ENCODE measurements around the gene NDFIP1. TPM values are rescaled to one million over a fixed set of nuclear protein-coding genes. Genes with fewer than 3 reads are reported as not detected.
"Not testable (repeated sequence)": the region's sequence is repeated elsewhere in the genome, so short reads cannot be mapped to it uniquely, and the experiment has no call there.

Gene NDFIP1
- total and polyA plus RNA-seq, 2 of the 8 experiments (the other 6 are each of a cell fraction or from before 2014, with no cell fraction given) = 8.8 to 27.1 TPM

DNA sequence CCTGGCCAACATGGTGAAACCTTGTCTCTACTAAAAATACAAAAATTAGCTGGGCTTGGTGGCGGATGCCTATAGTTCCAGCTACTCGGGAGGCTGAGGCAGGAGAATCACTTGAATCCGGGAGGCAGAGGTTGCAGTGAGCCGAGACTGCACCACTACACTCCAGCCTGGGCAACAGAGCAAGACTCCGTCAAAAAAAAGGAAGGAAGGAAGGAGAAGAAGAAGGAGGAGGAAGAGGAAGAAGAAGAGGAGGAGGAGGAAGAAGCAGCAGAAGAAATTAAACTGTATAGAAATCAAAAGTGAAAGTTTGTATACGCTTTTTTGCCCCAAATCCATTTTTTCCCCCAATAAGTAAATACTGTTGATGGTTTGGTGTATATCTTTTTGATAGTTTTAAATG is 80.1 kb downstream of the NDFIP1 start:
- CTCF ChIA-PET (ENCODE audit: partially characterized antibody) = interaction anchor here (0.6 to 1.4 kb wide), 2 partner anchors 43 to 501 kb away, joined by 3 read pairs; no protein-coding TSS in a partner anchor
- H3K4me1 ChIP-seq (replicated peaks in 1 of 4; ENCODE audit: control insufficient read depth in 3 of 4, insufficient read depth in 4 of 4, low read length in 3 of 4) = peaks cover 5 to 12% (median 6%) of the 10 kb centered on the region in 4 experiments; a peak in 6 of 7 replicates
- H4K91ac ChIP-seq (replicated peaks; ENCODE audit: insufficient read length, low read length); H4K8ac ChIP-seq (ENCODE audit: extremely low read depth, insufficient read depth, low read length); H2AFZ ChIP-seq (ENCODE audit: low read length); H2BK5ac ChIP-seq (ENCODE audit: low read depth, low read length); H3K4me2 ChIP-seq (ENCODE audit: insufficient read depth in 1 of 2, low read depth in 2 of 2, low read length in 2 of 2); H3K56ac ChIP-seq (replicated peaks; ENCODE audit: insufficient read length, low read depth, low read length); H4K5ac ChIP-seq (ENCODE audit: insufficient read length, low read depth, low read length); H3K23ac ChIP-seq (ENCODE audit: insufficient read length); H2BK20ac ChIP-seq (ENCODE audit: low read length); H2BK120ac ChIP-seq (replicated peaks; ENCODE audit: low read depth, low read length); H2AK5ac ChIP-seq (ENCODE audit: low read depth, low read length); H3K18ac ChIP-seq (ENCODE audit: extremely low read depth, low read length); H3K27ac ChIP-seq (ENCODE audit: low read depth, low read length); H3K36me3 ChIP-seq (ENCODE audit: control insufficient read depth in 2 of 4, insufficient read depth in 4 of 4, low read length in 3 of 4); FAIRE-seq; H4K20me1 ChIP-seq (replicated peaks in 1 of 2; ENCODE audit: control insufficient read depth in 1 of 2, insufficient read depth in 2 of 2, low read length in 2 of 2); H3K4ac ChIP-seq (replicated peaks; ENCODE audit: insufficient read length, low read depth, low read length); H3K79me2 ChIP-seq (ENCODE audit: control insufficient read depth in 1 of 2, insufficient read depth in 2 of 2, low read length in 2 of 2); H3K9ac ChIP-seq (replicated peaks in 1 of 4; ENCODE audit: extremely low read depth in 1 of 4, low read depth in 3 of 4, low read length in 3 of 4); H3K23me2 ChIP-seq (ENCODE audit: low read depth, low read length); H2BK12ac ChIP-seq (ENCODE audit: low read depth, low read length); POLR2A ChIA-PET (ENCODE audit: partially characterized antibody); H3K4me3 ChIP-seq (ENCODE audit: extremely low read depth in 1 of 4, insufficient read depth in 2 of 4, low read depth in 3 of 4, low read length in 4 of 4); H3K9me3 ChIP-seq (ENCODE audit: insufficient read depth in 2 of 2, low read depth in 1 of 2, low read length in 1 of 2); H3K79me1 ChIP-seq (ENCODE audit: low read depth, low read length); DNase-seq (ENCODE audit: low read depth in 1 of 2, low spot score in 2 of 2); H3K27me3 ChIP-seq (replicated peaks in 1 of 4; ENCODE audit: control insufficient read depth in 3 of 4, extremely low read depth in 1 of 4, insufficient read depth in 3 of 4, low read length in 3 of 4); H2BK15ac ChIP-seq (ENCODE audit: low read length); H3K14ac ChIP-seq (ENCODE audit: insufficient read length): not testable (repeated sequence)
- 96% methylated on average over 6 of the region's 6 CpGs; no CpG with 5 or more reads in 1 of the 2 experiments for WGBS, 2 experiments (ENCODE audit: extremely low coverage in 1 of 2, insufficient coverage in 1 of 2, insufficient read length in 1 of 2, insufficient replicate concordance in 2 of 2, low coverage in 1 of 2, low lambda C conversion rate in 2 of 2, missing lambda C conversion rate in 1 of 2)
